Measurements from ENCODE around the gene IPO4.
A peak's percentile ranks its signal among the peaks of the same experiment; 100 is the strongest.
"Not testable (repeated sequence)": the region's sequence is repeated elsewhere in the genome, so short reads cannot be mapped to it uniquely, and the experiment has no call there.

The IPO4 gene

GRCh38 chr14:24215495-24216344 is 27.1 kb upstream of the IPO4 start, which contains the start of gene MDP1:
Gene MDP1 (minus strand): TSS chr14:24216066. CDS start chr14:24215955, 111 bp downstream.
- DNase-seq (ENCODE audit: low read depth): peak; percentile 73

- no peak for DNase-seq (ENCODE audit: low read depth)
These were observed 25.4 kb upstream of the IPO4 start for GRCh38 chr14:24213866-24214662.

- DNase-seq (ENCODE audit: low read depth): peak; percentile 97
These were observed 24.6 kb upstream of the IPO4 start, which contains the start of gene CHMP4A for GRCh38 chr14:24212924-24213865. Gene CHMP4A (minus strand): TSS chr14:24213488. CDS start chr14:24213439, 49 bp downstream.

GRCh38 chr14:24211311-24211710 is 22.7 kb upstream of the IPO4 start:
- no peak for DNase-seq (ENCODE audit: low read depth)

GRCh38 chr14:24207625-24208024 is 19.0 kb upstream of the IPO4 start:
- DNase-seq (ENCODE audit: low read depth): no peak

- no peak for DNase-seq (ENCODE audit: low read depth)
These were observed 18.5 kb upstream of the IPO4 start for GRCh38 chr14:24207104-24207551.

- DNase-seq (ENCODE audit: low read depth): no peak
These were observed 17.9 kb upstream of the IPO4 start for GRCh38 chr14:24206260-24207103.

GRCh38 chr14:24204163-24205146 is 15.8 kb upstream of the IPO4 start:
- no peak for DNase-seq (ENCODE audit: low read depth)

- not testable (repeated sequence) for DNase-seq (ENCODE audit: low read depth)
These were observed 14.8 kb upstream of the IPO4 start for GRCh38 chr14:24203249-24203886.

GRCh38 chr14:24202538-24202937 is 13.9 kb upstream of the IPO4 start:
- DNase-seq (ENCODE audit: low read depth): not testable (repeated sequence)

GRCh38 chr14:24198814-24199524 is 10.4 kb upstream of the IPO4 start:
- no peak for DNase-seq (ENCODE audit: low read depth)

- no peak for DNase-seq (ENCODE audit: low read depth)
These were observed 8.4 kb upstream of the IPO4 start for GRCh38 chr14:24197056-24197450.

- no peak for DNase-seq (ENCODE audit: low read depth)
These were observed 7.7 kb upstream of the IPO4 start for GRCh38 chr14:24196071-24197055.

- DNase-seq (ENCODE audit: low read depth): peak; percentile 79
These were observed 6.8 kb upstream of the IPO4 start, which contains the start of gene TM9SF1 for GRCh38 chr14:24195186-24196070. Gene TM9SF1 (minus strand): TSS chr14:24195441. CDS start chr14:24195019, 422 bp downstream.

- no peak for DNase-seq (ENCODE audit: low read depth)
These were observed 6.2 kb upstream of the IPO4 start for GRCh38 chr14:24194873-24195185.
